ENCODE results near the gene TMED1.
"Not testable (repeated sequence)": the region's sequence is repeated elsewhere in the genome, so short reads cannot be mapped to it uniquely, and the experiment has no call there.

TMED1 gene

GRCh38 chr19:10835754-10836478 is at the start of gene TMED1:
TSS of gene TMED1 (minus strand) at chr19:10836212. CDS start at chr19:10836191, 21 bp downstream.
- peak; percentile 98 for DNase-seq

- DNase-seq: no peak
These were observed 49.5 kb upstream of the TMED1 start for GRCh38 chr19:10885201-10886169.

GRCh38 chr19:10884274-10884673 is 48.3 kb upstream of the TMED1 start:
- DNase-seq: peak; percentile 24

- no peak for DNase-seq
These were observed 46.1 kb upstream of the TMED1 start for GRCh38 chr19:10882108-10882457.

GRCh38 chr19:10881403-10882107 is 45.5 kb upstream of the TMED1 start:
- peak; percentile 6 for DNase-seq

GRCh38 chr19:10878253-10878652 is 42.2 kb upstream of the TMED1 start:
- DNase-seq: no peak

GRCh38 chr19:10877608-10878007 is 41.6 kb upstream of the TMED1 start:
- not testable (repeated sequence) for DNase-seq

GRCh38 chr19:10876459-10877240 is 40.6 kb upstream of the TMED1 start:
- no peak for DNase-seq

GRCh38 chr19:10874024-10874423 is 38.0 kb upstream of the TMED1 start:
- DNase-seq: no peak

GRCh38 chr19:10872546-10873107 is 36.6 kb upstream of the TMED1 start:
- no peak for DNase-seq

- DNase-seq: peak; percentile 72
These were observed 35.9 kb upstream of the TMED1 start for GRCh38 chr19:10871711-10872545.

GRCh38 chr19:10870955-10871603 is 35.1 kb upstream of the TMED1 start, which contains the start of gene CARM1:
TSS of gene CARM1 (plus strand) at chr19:10871553. CDS start at chr19:10871703, 150 bp downstream.
- DNase-seq: peak; percentile 100

- DNase-seq: no peak
These were observed 34.5 kb upstream of the TMED1 start for GRCh38 chr19:10870501-10870954.

GRCh38 chr19:10869872-10870311 is 33.9 kb upstream of the TMED1 start:
- DNase-seq: not testable (repeated sequence)

GRCh38 chr19:10868872-10869547 is 33.0 kb upstream of the TMED1 start:
- no peak for DNase-seq

- DNase-seq: no peak
These were observed 30.5 kb upstream of the TMED1 start for GRCh38 chr19:10866495-10866894.

- peak; percentile 88 for DNase-seq
These were observed 28.5 kb upstream of the TMED1 start for GRCh38 chr19:10864538-10864899.

GRCh38 chr19:10863107-10863717 is 27.2 kb upstream of the TMED1 start:
- no peak for DNase-seq

GRCh38 chr19:10862561-10863106 is 26.6 kb upstream of the TMED1 start:
- DNase-seq: no peak

All from right hindlimb (tissue), 1 donor.